ENCODE data around the gene LMAN2.

DNA sequence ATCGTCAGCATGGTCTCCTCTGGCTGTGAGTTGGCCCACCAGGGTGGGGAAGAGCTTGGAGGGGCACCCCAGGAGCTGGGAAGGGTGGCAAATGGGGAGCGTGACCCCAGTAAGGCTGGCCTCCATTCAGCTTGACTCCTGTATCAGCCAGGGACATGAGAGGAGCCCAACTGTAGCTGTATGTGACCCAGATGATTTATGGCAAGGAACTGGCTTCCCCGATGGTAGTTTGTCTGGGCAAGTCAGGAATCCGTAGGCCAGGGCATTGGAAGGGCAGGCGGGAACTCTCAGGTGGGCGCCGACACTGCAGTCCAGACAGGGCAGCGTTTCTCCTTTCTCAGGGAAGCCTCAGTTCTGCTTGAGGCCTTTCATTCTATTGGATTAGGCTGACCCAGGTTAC, 35.1 kb upstream of the LMAN2 start:
- TF ChIP-seq, protein P1, sequence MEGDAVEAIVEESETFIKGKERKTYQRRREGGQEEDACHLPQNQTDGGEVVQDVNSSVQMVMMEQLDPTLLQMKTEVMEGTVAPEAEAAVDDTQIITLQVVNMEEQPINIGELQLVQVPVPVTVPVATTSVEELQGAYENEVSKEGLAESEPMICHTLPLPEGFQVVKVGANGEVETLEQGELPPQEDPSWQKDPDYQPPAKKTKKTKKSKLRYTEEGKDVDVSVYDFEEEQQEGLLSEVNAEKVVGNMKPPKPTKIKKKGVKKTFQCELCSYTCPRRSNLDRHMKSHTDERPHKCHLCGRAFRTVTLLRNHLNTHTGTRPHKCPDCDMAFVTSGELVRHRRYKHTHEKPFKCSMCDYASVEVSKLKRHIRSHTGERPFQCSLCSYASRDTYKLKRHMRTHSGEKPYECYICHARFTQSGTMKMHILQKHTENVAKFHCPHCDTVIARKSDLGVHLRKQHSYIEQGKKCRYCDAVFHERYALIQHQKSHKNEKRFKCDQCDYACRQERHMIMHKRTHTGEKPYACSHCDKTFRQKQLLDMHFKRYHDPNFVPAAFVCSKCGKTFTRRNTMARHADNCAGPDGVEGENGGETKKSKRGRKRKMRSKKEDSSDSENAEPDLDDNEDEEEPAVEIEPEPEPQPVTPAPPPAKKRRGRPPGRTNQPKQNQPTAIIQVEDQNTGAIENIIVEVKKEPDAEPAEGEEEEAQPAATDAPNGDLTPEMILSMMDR (IDR thresholded peaks at IDR 0.05): no peak
- TF ChIP-seq POLR2A (IDR thresholded peaks at IDR 0.05): no peak
